H1 (cell line): Measurements from ENCODE around the gene FAM167B. TPM values are rescaled to one million over a fixed set of nuclear protein-coding genes. Genes with fewer than 3 reads are reported as not detected.
A peak's percentile ranks its signal among the peaks of the same experiment; 100 is the strongest.

Experiments
- CTCF ChIA-PET: fragments of 300-600 bp; sonication (Branson Sonifier 250); formaldehyde crosslinking; loops from one replicate; lab custom pipeline; 2021; ENCODE audit not compliant: partially characterized antibody; lab: Charles Lee
- POLR2A ChIA-PET: fragments of 300-600 bp; sonication (Branson Sonifier 250); formaldehyde crosslinking; loops from one replicate; lab custom pipeline; 2021; ENCODE audit warnings: inconsistent platforms; ENCODE audit not compliant: partially characterized antibody; lab: Charles Lee
- DNase-seq, 2 experiments: peaks; one replicate each; pipeline versions ENCODE4 v3.0.0 to v3.0.0-alpha.2; 2010 to 2022; ENCODE audit warnings: low spot score in 2 of 2, low read depth in 1 of 2, mixed read lengths in 1 of 2
- FAIRE-seq: peaks from 2 replicates; lab custom pipeline; 2011; peaks lifted over from hg19 to GRCh38; lab: Jason Lieb, UNC
- H2AFZ ChIP-seq: 2 replicates; pipeline ENCODE4 v1.8.1; 2012; ENCODE audit warnings: low read length, inconsistent platforms
- H2AK5ac ChIP-seq: 2 replicates; pipeline ENCODE4 v1.6.1; 2013; ENCODE audit warnings: low read depth, low read length
- H2BK120ac ChIP-seq: replicated peaks from 2 replicates; pipeline ENCODE3; 2013; ENCODE audit warnings: low read depth, low read length, inconsistent platforms
- H2BK12ac ChIP-seq: 2 replicates; pipeline ENCODE4 v1.6.1; 2013; ENCODE audit warnings: low read depth, low read length
- H2BK15ac ChIP-seq: 2 replicates; pipeline ENCODE4 v1.6.1; 2013; ENCODE audit warnings: low read length
- H2BK20ac ChIP-seq: 2 replicates; pipeline ENCODE4 v1.6.1; 2013; ENCODE audit warnings: low read length
- H2BK5ac ChIP-seq: 2 replicates; pipeline ENCODE4 v1.6.1; 2013; ENCODE audit warnings: low read depth, low read length
- H3K14ac ChIP-seq: 2 replicates; pipeline ENCODE4 v1.6.1; 2013; ENCODE audit warnings: inconsistent platforms; ENCODE audit not compliant: insufficient read length
- H3K18ac ChIP-seq: 2 replicates; pipeline ENCODE4 v1.6.1; 2013; ENCODE audit warnings: low read length; ENCODE audit errors: extremely low read depth
- H3K23ac ChIP-seq: 2 replicates; pipeline ENCODE4 v1.6.1; 2013; ENCODE audit warnings: inconsistent platforms; ENCODE audit not compliant: insufficient read length
- H3K23me2 ChIP-seq: 2 replicates; pipeline ENCODE4 v1.6.1; 2013; ENCODE audit warnings: low read depth, low read length
- H3K27ac ChIP-seq: 2 replicates; pipeline ENCODE4 v1.6.1; 2011; ENCODE audit warnings: low read depth, low read length, inconsistent platforms
- H3K27me3 ChIP-seq, 4 experiments: replicated peaks in 1 of 4; 1 replicate in 1 of 4; 2 replicates in 3 of 4; pipeline versions ENCODE4 v1.6.1 to v1.8.1; 2011 to 2013; ENCODE audit warnings: low read length in 3 of 4, mild to moderate bottlenecking in 3 of 4, inconsistent platforms in 2 of 4, mixed read lengths in 2 of 4, moderate library complexity in 1 of 4; ENCODE audit not compliant: control insufficient read depth in 3 of 4, insufficient read depth in 3 of 4; ENCODE audit errors: extremely low read depth in 1 of 4
- H3K36me3 ChIP-seq, 4 experiments: 2 replicates each; pipeline versions ENCODE4 v1.6.1 to v1.8.1; 2011 to 2013; ENCODE audit warnings: mild to moderate bottlenecking in 4 of 4, low read length in 3 of 4, moderate library complexity in 2 of 4, control low read depth in 1 of 4, inconsistent platforms in 1 of 4; ENCODE audit not compliant: insufficient read depth in 4 of 4, control insufficient read depth in 2 of 4
- H3K4ac ChIP-seq: replicated peaks from 2 replicates; pipeline ENCODE3; 2013; ENCODE audit warnings: low read length, low read depth, mixed read lengths, inconsistent platforms; ENCODE audit not compliant: insufficient read length
- H3K4me1 ChIP-seq, 4 experiments: replicated peaks in 1 of 4; 1 replicate in 1 of 4; 2 replicates in 3 of 4; pipeline versions ENCODE4 v1.6.1 to v1.8.1; 2011 to 2013; ENCODE audit warnings: low read length in 3 of 4, inconsistent platforms in 2 of 4, mixed read lengths in 1 of 4; ENCODE audit not compliant: insufficient read depth in 4 of 4, control insufficient read depth in 3 of 4
- H3K4me2 ChIP-seq, 2 experiments: 2 replicates each; pipeline versions ENCODE4 v1.6.1 to v1.8.1; 2011 to 2013; ENCODE audit warnings: low read depth in 2 of 2, low read length in 2 of 2, control low read depth in 1 of 2, inconsistent platforms in 1 of 2, mild to moderate bottlenecking in 1 of 2; ENCODE audit not compliant: insufficient read depth in 1 of 2
- H3K4me3 ChIP-seq, 4 experiments: fragments of 200-600, 300-600 bp in 1 of 4; sonication (generic), shearing (Covaris generic), sonication (Bioruptor Twin) in 1 of 4; 2 replicates each; pipeline versions ENCODE4 v1.5.1 to v1.8.1; 2011 to 2016; ENCODE audit warnings: low read length in 4 of 4, low read depth in 3 of 4, control low read depth in 2 of 4, inconsistent platforms in 2 of 4, mild to moderate bottlenecking in 2 of 4, mixed read lengths in 1 of 4, moderate library complexity in 1 of 4; ENCODE audit not compliant: insufficient read depth in 2 of 4; ENCODE audit errors: extremely low read depth in 1 of 4
- H3K56ac ChIP-seq: replicated peaks from 2 replicates; pipeline ENCODE3; 2013; ENCODE audit warnings: low read depth, mild to moderate bottlenecking, mixed read lengths, low read length, inconsistent platforms; ENCODE audit not compliant: insufficient read length
- H3K79me1 ChIP-seq: 2 replicates; pipeline ENCODE4 v1.6.1; 2013; ENCODE audit warnings: low read depth, low read length, control low read depth
- H3K79me2 ChIP-seq, 2 experiments: 2 replicates each; pipeline versions ENCODE4 v1.6.1 to v1.8.1; 2012 to 2013; ENCODE audit warnings: low read length in 2 of 2, mild to moderate bottlenecking in 2 of 2, inconsistent platforms in 1 of 2; ENCODE audit not compliant: insufficient read depth in 2 of 2, control insufficient read depth in 1 of 2
- H3K9ac ChIP-seq, 4 experiments: replicated peaks in 1 of 4; 1 replicate in 1 of 4; 2 replicates in 3 of 4; pipeline versions ENCODE4 v1.6.1 to v1.8.1; 2011 to 2013; ENCODE audit warnings: low read depth in 3 of 4, low read length in 3 of 4, control low read depth in 2 of 4, mild to moderate bottlenecking in 2 of 4, moderate library complexity in 2 of 4, inconsistent platforms in 1 of 4; ENCODE audit errors: extremely low read depth in 1 of 4
- H3K9me3 ChIP-seq, 2 experiments: 2 replicates each; pipeline versions ENCODE4 v1.6.1 to v1.8.1; 2012 to 2013; ENCODE audit warnings: mild to moderate bottlenecking in 2 of 2, moderate library complexity in 2 of 2, control low read depth in 1 of 2, inconsistent platforms in 1 of 2, low read depth in 1 of 2, low read length in 1 of 2, mixed read lengths in 1 of 2; ENCODE audit not compliant: insufficient read depth in 2 of 2
- H4K20me1 ChIP-seq, 2 experiments: replicated peaks in 1 of 2; 2 replicates each; pipeline versions ENCODE3 to v1.8.1; 2011 to 2013; ENCODE audit warnings: inconsistent platforms in 2 of 2, low read length in 2 of 2, mild to moderate bottlenecking in 1 of 2; ENCODE audit not compliant: insufficient read depth in 2 of 2, control insufficient read depth in 1 of 2
- H4K5ac ChIP-seq: 2 replicates; pipeline ENCODE4 v1.6.1; 2013; ENCODE audit warnings: low read length, low read depth, mixed read lengths, inconsistent platforms; ENCODE audit not compliant: insufficient read length
- H4K8ac ChIP-seq: 2 replicates; pipeline ENCODE4 v1.8.0; 2013; ENCODE audit warnings: mild to moderate bottlenecking, moderate library complexity, low read length, inconsistent platforms; ENCODE audit not compliant: insufficient read depth; ENCODE audit errors: extremely low read depth
- H4K91ac ChIP-seq: replicated peaks from 2 replicates; pipeline ENCODE3; 2013; ENCODE audit warnings: low read length, mixed read lengths, inconsistent platforms; ENCODE audit not compliant: insufficient read length
- EZH2 ChIP-seq: fragments of 200-600 bp; sonication (generic); IDR thresholded peaks from 2 replicates; pipeline ENCODE4 v1.7.1; 2012; ENCODE audit warnings: low read depth, mild to moderate bottlenecking, moderate library complexity, low read length, inconsistent platforms; ENCODE audit not compliant: severe bottlenecking
- WGBS, 2 experiments: shearing (Covaris generic) in 1 of 2; methylation state at CpG; one replicate each; pipeline versions ENCODE4 v1.1.6 to v1.1.7; 2013 to 2015; ENCODE audit warnings: low lambda C conversion rate in 2 of 2, mixed read lengths in 2 of 2, inconsistent platforms in 1 of 2, low coverage in 1 of 2, missing lambda C conversion rate in 1 of 2; ENCODE audit not compliant: insufficient replicate concordance in 2 of 2, insufficient coverage in 1 of 2, insufficient read length in 1 of 2; ENCODE audit errors: extremely low coverage in 1 of 2, missing lambda C conversion rate in 1 of 2; 5-methylcytosine and 5-hydroxymethylcytosine counted together
- polyA plus RNA-seq, 7 experiments: library from polyadenylated mRNA; depleted of rRNA in 3 of 7; stranded (reverse) in 5 of 7; unstranded in 2 of 7; fragments of >200 nt in 5 of 7; fragments of 200-250 nt in 2 of 7; gene quantifications; 1 replicate in 5 of 7; 2 replicates in 1 of 7; 4 replicates in 1 of 7; pipeline versions ENCODE4 v1.2.1 to v1.2.3, GENCODE V29; 2011 to 2013; ENCODE audit warnings: missing spikeins in 2 of 7, mixed read lengths in 2 of 7
- total RNA-seq: library from RNA; stranded (reverse); fragmentation: NEBNext Ultra II Directional; extraction: Animal tissue kit (Norgen Biotek cat#: 25700); gene quantifications from 2 replicates; pipeline ENCODE4 v1.2.1, GENCODE V29; 2021
- TF ChIP-seq, protein P1 (sequence below): IDR thresholded peaks from 2 replicates; pipeline ENCODE4 v1.6.1; 2012; ENCODE audit warnings: low read length, inconsistent platforms

FAM167B gene
- total and polyA plus RNA-seq, 2 of the 8 experiments (the other 6 are each of a cell fraction or from before 2014, with no cell fraction given) = 2.8 to 3.9 TPM

DNA sequence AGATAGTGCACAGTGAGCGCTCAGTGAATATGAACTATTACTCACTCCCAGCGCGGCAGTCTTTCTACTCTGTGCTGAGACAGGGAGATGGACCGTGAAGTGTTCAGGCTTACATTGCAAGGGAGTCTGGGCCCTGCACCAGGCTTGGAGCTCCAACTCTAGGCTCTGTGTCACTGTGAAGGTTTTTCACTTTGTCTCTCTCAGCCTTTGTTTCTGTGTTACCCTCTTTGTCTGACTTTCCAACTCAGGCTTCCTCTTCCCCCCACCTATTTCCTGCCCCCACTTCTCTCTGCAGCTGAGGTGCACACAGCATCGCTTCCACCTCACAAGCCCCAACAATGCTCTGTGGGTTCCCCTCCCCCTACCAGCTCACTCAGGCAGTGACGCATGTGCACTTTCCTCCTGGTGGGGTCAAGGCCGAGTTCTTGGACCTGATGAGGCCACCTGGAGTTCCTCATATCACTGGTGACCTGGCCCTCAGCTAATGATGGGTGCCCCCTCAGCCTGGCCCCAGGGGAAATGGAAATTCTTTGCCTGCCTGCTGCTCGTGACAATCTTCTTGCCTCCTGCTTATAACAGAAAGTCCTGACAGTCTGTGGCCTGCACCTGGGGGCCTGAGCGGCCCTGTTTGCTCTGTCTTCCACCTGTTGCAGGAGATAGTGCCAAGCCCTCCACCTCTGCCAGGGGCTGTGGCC is 3.0 kb downstream of the FAM167B start:
- FAIRE-seq (no peak), DNase-seq (no peak)
- H3K23me2 ChIP-seq = peaks cover 4% of the 10 kb centered on the region; the same call in 1 of the 2 replicates
- 90% methylated on average over 9 of the region's 9 CpGs; no CpG with 5 or more reads in 1 of the 2 experiments for WGBS, 2 experiments
- no peaks in the 10 kb centered on the region for H3K36me3 ChIP-seq
- 0 out of 2 replicates have a peak overlapping the region, but pooled peaks have one; percentile 51 for H3K27ac ChIP-seq
- no peaks in the 10 kb centered on the region for H4K20me1 ChIP-seq
- H3K14ac ChIP-seq = no peak overlapping the region
- H3K27me3 ChIP-seq = no peaks in the 10 kb centered on the region; a peak in 1 of 7 replicates
- TF ChIP-seq, protein P1, sequence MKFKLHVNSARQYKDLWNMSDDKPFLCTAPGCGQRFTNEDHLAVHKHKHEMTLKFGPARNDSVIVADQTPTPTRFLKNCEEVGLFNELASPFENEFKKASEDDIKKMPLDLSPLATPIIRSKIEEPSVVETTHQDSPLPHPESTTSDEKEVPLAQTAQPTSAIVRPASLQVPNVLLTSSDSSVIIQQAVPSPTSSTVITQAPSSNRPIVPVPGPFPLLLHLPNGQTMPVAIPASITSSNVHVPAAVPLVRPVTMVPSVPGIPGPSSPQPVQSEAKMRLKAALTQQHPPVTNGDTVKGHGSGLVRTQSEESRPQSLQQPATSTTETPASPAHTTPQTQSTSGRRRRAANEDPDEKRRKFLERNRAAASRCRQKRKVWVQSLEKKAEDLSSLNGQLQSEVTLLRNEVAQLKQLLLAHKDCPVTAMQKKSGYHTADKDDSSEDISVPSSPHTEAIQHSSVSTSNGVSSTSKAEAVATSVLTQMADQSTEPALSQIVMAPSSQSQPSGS = no peak
- no peak for TF ChIP-seq EZH2
- TF ChIP-seq, all 59 proteins: peak for 0
- peak overlapping the region; percentile 86; the same call in 1 of the 2 replicates for H2BK12ac ChIP-seq
- H3K9ac ChIP-seq = no peak overlapping the region
- peak overlapping the region; percentile 73 for H4K8ac ChIP-seq
- no peak overlapping the region; a peak in 1 of 4 replicates for H3K4me2 ChIP-seq
- peak overlapping the region; percentile 88 for H2BK5ac ChIP-seq
- peak overlapping the region; percentile 99 for H2BK20ac ChIP-seq
- H4K91ac ChIP-seq = peak overlapping the region; percentile 83
- H3K79me2 ChIP-seq = no peaks in the 10 kb centered on the region
- no peaks in the 10 kb centered on the region for H3K79me1 ChIP-seq
- no peak overlapping the region for H4K5ac ChIP-seq
- H3K23ac ChIP-seq = no peak overlapping the region
- H3K4ac ChIP-seq = peak overlapping the region; percentile 36
- peak overlapping the region; percentile 87 for H3K18ac ChIP-seq
- peak overlapping the region; percentile 99 for H2BK15ac ChIP-seq
- no peak overlapping the region for H3K4me3 ChIP-seq
- H3K56ac ChIP-seq = no peak overlapping the region
- H3K9me3 ChIP-seq = no peaks in the 10 kb centered on the region
- H2AFZ ChIP-seq = 0 out of 2 replicates have a peak overlapping the region, but pooled peaks have one; percentile 26
- POLR2A ChIA-PET = interaction anchor here (0.6 to 6.6 kb wide), 14 partner anchors 10 to 208 kb away, joined by 3 to 59 read pairs (median 3); partner anchors contain the start of genes EIF3I, HDAC1, MARCKSL1 and TMEM234
- H3K4me1 ChIP-seq = peaks cover 6 to 13% (median 8%) of the 10 kb centered on the region in 4 experiments
- peak overlapping the region; percentile 44 for H2BK120ac ChIP-seq
- CTCF ChIA-PET = interaction anchor here (1.0 to 6.1 kb wide), 11 partner anchors 9 to 78 kb away, joined by 3 to 66 read pairs (median 27); partner anchors contain the start of gene HDAC1
- H2AK5ac ChIP-seq = peak overlapping the region; percentile 77; the same call in 1 of the 2 replicates
